HG03571 (cell line): Measurements from ENCODE around the gene KIF5C.

ENCODE experiments used
- ATAC-seq: cut with Tn5 transposase; IDR thresholded peaks from one replicate; pipeline ENCODE4 v1.9.1; 2021; ENCODE audit not compliant: unreplicated experiment

KIF5C gene

GRCh38 chr2:148887350-148888002 is 12.4 kb downstream of the KIF5C start:
- ATAC-seq, result no peak

GRCh38 chr2:148888003-148888501 is 13.0 kb downstream of the KIF5C start:
- no peak for ATAC-seq

DNA sequence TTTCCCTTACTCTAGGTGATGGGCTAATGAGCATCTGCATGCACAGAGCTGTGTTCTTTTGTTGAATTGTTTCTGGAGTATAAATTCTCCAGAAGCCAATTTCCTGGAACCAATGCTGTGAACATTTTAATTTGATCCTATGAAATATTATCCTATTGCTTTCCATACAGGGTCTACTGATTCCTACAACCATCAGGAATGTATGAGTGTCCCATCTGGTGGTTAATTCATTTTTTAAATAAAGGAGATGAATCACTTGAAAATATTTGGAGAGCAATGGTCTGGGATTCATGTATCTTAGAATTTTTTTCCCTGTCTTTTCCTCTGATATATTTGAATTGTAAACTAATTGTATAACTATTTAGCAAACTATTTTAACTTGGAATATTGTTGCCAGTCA is 14.0 kb downstream of the KIF5C start:
- ATAC-seq, result no peak

GRCh38 chr2:148893906-148894305 is 18.9 kb downstream of the KIF5C start:
- ATAC-seq, result no peak

DNA sequence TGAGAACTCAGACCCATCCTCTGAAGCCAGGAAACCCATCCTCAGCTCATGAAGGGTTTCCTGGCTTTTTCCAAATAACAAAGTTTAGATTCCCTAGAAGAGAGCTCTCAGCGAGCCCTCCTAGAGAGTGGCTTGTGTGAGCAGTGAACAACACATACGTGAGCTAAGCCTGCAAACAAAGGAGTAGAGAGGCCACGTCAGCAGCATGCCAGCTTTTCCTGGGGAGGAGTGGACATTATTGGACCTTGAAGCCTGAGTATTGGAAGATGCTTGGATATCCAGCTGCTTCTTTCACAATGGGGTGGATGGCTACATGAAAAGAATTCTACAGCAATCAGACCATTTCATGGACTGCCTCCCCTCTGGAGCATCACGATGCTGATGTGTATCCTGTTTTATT is 21.1 kb downstream of the KIF5C start:
- ATAC-seq, result no peak

DNA sequence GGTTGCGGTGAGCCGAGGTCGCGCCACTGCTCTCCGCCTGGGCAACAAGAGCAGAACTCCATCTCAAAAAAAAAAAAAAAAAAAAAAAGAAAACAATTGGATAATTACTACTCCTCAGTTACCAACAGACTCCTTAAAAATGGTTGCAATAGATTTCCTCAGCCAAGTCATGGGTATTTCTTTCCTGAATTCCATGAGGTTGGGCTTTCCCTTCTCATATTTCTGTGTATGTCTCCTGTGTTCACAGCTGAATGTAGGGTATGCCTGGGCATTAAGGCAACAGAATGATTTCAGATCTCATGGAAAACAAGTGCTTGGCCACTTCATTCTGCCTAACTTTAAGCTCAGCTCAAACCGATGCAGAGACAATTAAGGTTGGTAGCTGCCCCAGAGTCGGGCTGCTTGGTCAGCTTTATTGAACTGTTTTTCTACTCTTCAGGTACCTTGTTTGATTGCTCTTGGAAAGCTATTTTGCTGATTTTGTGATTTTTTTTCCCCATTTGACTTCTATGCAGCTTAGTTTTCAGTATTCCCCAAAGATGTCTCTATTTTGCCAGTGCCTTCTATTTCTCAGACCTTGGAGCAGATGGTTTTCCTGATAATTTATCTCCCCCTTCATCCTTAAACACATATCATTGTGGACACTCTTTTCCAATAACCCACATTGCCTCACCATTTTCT is 24.8 kb downstream of the KIF5C start:
- no peak for ATAC-seq

DNA sequence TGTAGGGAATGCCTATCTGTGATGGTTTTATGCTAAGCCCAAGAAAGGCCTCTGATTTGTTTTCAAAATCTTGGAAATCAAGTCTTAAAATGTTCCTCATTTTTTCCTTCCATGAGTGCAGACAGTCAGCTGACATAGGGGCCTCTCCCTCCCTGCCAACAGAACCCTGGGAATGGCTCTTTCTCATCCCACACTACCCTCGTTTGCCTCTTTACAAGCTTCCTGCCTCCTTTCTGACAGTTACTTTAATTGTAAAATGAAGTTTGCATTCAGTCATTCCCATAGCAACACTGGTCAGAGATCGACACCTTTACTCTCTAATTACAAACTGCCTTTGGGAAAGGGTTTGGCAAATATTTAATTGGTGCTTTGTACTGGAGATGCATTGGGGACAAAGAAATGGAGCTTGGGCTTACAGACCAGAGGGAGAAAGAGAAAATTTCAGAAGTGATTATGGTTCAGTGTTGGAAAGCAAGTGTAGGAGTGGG is 25.4 kb downstream of the KIF5C start:
- ATAC-seq, result no peak

GRCh38 chr2:148901142-148901541 is 26.1 kb downstream of the KIF5C start:
- ATAC-seq, result no peak

GRCh38 chr2:148902798-148903197 is 27.8 kb downstream of the KIF5C start:
- no peak for ATAC-seq

- ATAC-seq, result no peak
Observed at GRCh38 chr2:148903294-148903693, 28.3 kb downstream of the KIF5C start.

DNA sequence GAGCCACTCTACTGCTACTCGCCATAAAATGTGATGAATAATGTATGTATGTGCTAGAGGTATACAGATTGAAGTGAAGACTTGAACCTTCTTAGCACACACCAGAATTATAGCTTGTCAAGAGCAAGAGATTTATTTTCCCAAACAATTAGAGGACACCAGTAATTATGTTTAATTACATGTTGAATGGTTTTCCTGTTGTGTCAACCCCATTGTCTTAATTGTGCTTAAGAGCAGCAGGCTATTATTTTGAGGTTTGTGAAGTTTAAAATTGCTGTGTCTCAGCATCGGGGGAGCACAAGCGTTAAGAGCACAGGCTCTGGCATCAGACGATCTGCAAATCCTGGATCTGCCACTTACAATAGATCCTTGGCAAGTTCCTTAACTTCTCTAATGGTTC is 29.0 kb downstream of the KIF5C start:
- no peak for ATAC-seq

GRCh38 chr2:148906124-148906523 is 31.1 kb downstream of the KIF5C start:
- no peak for ATAC-seq

DNA sequence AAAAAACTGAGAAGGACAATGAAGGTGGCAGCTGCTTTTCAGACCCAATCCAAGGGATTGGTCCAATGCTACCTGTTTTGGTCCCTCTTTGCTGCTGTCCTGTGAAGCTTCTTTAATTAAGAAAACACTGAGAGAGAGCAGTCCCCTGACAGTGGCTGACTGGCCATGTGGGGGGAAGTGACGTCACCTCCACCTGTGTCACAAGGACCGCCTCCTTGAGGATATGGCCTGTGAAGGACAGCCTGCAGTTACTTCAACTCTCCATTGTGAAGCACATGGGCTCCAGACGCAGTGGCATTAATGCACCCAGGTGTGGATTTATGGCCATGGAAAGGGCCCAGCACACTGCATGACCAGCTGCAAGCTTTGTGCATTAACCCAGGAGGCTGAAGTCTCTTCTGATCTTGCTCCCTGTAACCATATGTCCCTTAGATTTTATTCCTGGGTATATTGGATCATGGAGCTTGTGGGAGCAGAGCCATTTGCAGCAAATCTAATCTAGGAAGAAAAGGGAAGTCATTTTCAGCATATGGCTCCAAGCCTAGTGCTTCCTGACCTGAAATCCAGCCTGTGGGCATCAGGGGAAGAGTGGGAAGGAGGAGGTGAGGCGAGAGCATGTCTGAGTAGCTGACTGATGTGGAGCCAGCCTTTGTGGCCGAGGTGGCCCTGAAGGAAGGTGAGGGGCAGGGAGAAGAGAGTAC is 32.2 kb downstream of the KIF5C start:
- ATAC-seq, result no peak

GRCh38 chr2:148909114-148909513 is 34.1 kb downstream of the KIF5C start:
- ATAC-seq, result no peak

GRCh38 chr2:148913061-148913460 is 38.0 kb downstream of the KIF5C start:
- ATAC-seq, result no peak

- no peak for ATAC-seq
Observed at GRCh38 chr2:148913492-148913891, 38.5 kb downstream of the KIF5C start.

- ATAC-seq, result no peak
Observed at GRCh38 chr2:148914463-148914862, 39.4 kb downstream of the KIF5C start.

DNA sequence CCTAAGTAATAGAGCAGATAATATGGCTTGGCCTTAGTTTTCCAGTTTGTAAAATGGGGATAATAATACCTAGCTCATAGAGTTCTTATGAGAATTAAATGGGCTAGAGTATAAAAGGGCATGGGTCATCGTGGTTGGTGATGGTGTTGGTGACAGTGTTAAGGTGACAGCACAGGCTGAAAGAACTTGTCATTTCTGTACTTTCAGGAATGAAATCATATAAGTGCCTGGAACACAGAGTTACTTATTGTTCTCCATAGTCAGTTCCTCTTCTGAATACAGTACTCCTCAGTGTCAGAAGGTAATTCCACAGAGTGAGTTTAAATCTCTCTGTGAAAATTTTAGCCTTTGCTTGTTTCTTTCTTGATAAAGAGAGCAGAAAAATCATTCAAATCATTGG is 42.4 kb downstream of the KIF5C start:
- no peak for ATAC-seq

- no peak for ATAC-seq
Observed at GRCh38 chr2:148918554-148918953, 43.5 kb downstream of the KIF5C start.

DNA sequence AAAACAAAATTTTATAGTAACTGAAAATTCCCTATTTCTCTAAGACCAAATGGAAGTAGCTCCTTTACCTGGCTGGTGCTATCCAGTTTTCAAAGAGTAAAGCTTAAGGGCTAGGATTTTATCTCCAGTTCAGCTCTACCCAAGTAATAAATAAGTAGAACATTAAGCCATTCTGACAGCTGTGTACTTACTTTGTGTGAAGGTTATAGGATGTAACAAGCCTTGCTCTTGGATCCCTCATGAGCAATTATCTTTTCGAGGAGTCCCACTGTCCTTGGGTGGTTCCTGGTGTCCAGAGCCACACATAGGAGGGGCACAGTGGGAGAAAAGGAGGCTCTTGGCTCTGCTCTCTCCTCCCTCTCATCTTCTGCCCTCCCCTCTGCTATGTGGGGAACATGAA is 45.5 kb downstream of the KIF5C start:
- ATAC-seq, result no peak

DNA sequence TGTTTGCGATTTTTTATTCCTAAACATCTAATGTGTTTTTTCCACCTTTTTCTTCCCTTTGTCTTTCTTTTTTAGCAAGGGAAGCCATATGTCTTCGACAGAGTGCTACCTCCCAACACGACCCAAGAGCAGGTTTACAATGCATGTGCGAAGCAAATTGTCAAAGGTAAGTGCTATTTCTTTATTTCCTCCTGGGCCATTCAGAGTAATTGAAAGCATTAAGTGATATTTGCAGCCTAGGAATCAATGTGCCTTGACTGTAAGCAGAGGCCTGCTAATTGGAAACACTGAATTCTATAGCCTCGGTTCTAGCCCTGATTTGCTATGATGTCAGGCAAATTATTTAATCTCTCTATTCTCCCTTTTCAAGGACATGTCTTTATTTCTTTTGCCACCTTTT is 47.0 kb downstream of the KIF5C start:
- ATAC-seq, result no peak
